ENCODE measurements around the gene ABCG8.

ABCG8 gene

GRCh38 chr2:43838560-43839267 is at the start of gene ABCG8, which contains the start of gene ABCG5:
Gene ABCG8, plus strand, starts transcription at chr2:43838971. Its CDS starts 83 bp downstream, at chr2:43839054.
Gene ABCG5, minus strand, starts transcription at chr2:43838839. Its CDS starts 160 bp downstream, at chr2:43838679.
- no peak for DNase-seq (ENCODE audit: low read depth)

GRCh38 chr2:43790147-43790546 is 48.6 kb upstream of the ABCG8 start:
- DNase-seq (ENCODE audit: low read depth): no peak

GRCh38 chr2:43791035-43791765 is 47.6 kb upstream of the ABCG8 start:
- DNase-seq (ENCODE audit: low read depth): no peak

- DNase-seq (ENCODE audit: low read depth): no peak
These were observed 46.1 kb upstream of the ABCG8 start for GRCh38 chr2:43792653-43793052.

GRCh38 chr2:43794956-43795355 is 43.8 kb upstream of the ABCG8 start:
- DNase-seq (ENCODE audit: low read depth): no peak

GRCh38 chr2:43796206-43796605 is 42.6 kb upstream of the ABCG8 start:
- DNase-seq (ENCODE audit: low read depth): no peak

- no peak for DNase-seq (ENCODE audit: low read depth)
These were observed 40.5 kb upstream of the ABCG8 start for GRCh38 chr2:43798300-43798699.

GRCh38 chr2:43800894-43801293 is 37.9 kb upstream of the ABCG8 start:
- no peak for DNase-seq (ENCODE audit: low read depth)

- DNase-seq (ENCODE audit: low read depth): no peak
These were observed 36.6 kb upstream of the ABCG8 start for GRCh38 chr2:43802135-43802534.

GRCh38 chr2:43803113-43803512 is 35.7 kb upstream of the ABCG8 start:
- DNase-seq (ENCODE audit: low read depth): no peak

GRCh38 chr2:43806719-43807031 is 32.1 kb upstream of the ABCG8 start:
- DNase-seq (ENCODE audit: low read depth): no peak

GRCh38 chr2:43810452-43810851 is 28.3 kb upstream of the ABCG8 start:
- DNase-seq (ENCODE audit: low read depth): no peak

GRCh38 chr2:43810888-43811287 is 27.9 kb upstream of the ABCG8 start:
- no peak for DNase-seq (ENCODE audit: low read depth)

GRCh38 chr2:43812006-43812405 is 26.8 kb upstream of the ABCG8 start:
- no peak for DNase-seq (ENCODE audit: low read depth)

- DNase-seq (ENCODE audit: low read depth): no peak
These were observed 25.8 kb upstream of the ABCG8 start for GRCh38 chr2:43812947-43813346.

GRCh38 chr2:43814711-43815110 is 24.1 kb upstream of the ABCG8 start:
- DNase-seq (ENCODE audit: low read depth): no peak

- DNase-seq (ENCODE audit: low read depth): peak; percentile 4
These were observed 20.0 kb upstream of the ABCG8 start for GRCh38 chr2:43818761-43819160.

GRCh38 chr2:43819491-43820163 is 19.1 kb upstream of the ABCG8 start:
- no peak for DNase-seq (ENCODE audit: low read depth)

GRCh38 chr2:43822839-43823238 is 15.9 kb upstream of the ABCG8 start:
- DNase-seq (ENCODE audit: low read depth): no peak

GRCh38 chr2:43823751-43824150 is 15.0 kb upstream of the ABCG8 start:
- DNase-seq (ENCODE audit: low read depth): no peak

- no peak for DNase-seq (ENCODE audit: low read depth)
These were observed 14.3 kb upstream of the ABCG8 start for GRCh38 chr2:43824512-43824911.

- DNase-seq (ENCODE audit: low read depth): no peak
These were observed 13.7 kb upstream of the ABCG8 start for GRCh38 chr2:43824951-43825493.

GRCh38 chr2:43825841-43826240 is 12.9 kb upstream of the ABCG8 start:
- DNase-seq (ENCODE audit: low read depth): no peak

All from non-pigmented ciliary epithelial cell (primary cell).